NCI-H2029 treated with DMSO at 0.1 percent for 48 hours (cell line): Measurements from ENCODE around the gene EBP.
A peak's percentile ranks its signal among the peaks of the same experiment; 100 is the strongest.
"Not testable (repeated sequence)": the region's sequence is repeated elsewhere in the genome, so short reads cannot be mapped to it uniquely, and the experiment has no call there.

Experiments
- DNase-seq: peaks from one replicate; lab custom pipeline; 2025; lab: John Stamatoyannopoulos, UW

The EBP gene

GRCh38 chrX:48525853-48526252 lies 4.2 kb downstream of the EBP start:
- DNase-seq = not testable (repeated sequence)

- no peak for DNase-seq
Measured at GRCh38 chrX:48530736-48531135, 9.1 kb downstream of the EBP start.

DNA sequence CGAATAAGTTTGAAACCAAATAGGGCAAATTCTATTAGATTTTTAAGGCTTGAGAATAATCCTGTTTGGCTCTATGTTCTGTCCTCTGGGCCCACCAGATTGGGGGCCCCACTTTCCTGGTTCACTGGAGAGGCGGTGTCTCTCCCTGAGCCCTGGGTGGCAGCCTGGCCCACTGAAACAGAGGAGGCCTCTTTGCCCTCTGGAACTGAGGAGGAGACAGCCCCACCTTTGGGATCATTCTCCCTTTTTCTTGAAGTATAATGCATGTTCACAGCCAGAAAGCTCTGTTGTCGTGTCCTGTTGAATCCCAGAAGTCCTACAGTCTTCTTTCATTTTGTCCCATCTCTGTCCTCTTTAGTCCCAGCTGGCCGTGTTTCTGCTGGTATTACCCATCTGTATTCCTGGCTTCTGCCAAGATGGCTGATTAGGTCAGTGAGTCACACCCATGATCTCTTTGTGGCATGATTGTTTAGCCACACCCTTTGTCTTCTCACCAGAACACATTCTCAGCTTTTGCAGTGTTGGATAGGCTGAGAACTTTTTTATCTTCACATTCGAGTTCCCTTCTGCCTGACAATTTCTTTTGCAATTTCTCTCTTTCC lies 9.9 kb downstream of the EBP start:
- DNase-seq = no peak

DNA sequence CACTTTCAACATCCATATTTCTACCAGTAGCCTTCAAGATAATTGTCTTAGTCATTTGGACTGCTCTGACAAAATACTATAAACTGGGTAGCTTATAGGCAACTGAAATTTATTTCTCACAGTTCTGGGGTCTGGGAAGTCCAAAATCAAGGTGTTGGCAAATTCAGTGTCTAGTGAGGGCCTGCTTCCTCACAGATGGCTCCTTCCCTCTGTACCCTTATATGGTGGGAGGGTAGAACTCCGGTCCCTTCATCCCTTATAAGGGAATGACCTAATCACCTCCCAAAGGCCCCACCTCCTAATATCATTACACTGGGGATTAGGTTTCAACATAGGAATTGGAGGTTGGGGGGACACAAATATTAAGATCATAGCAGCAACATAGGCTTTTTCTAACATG lies 10.6 kb downstream of the EBP start:
- DNase-seq = no peak

GRCh38 chrX:48533165-48533564 lies 11.6 kb downstream of the EBP start:
- no peak for DNase-seq

DNA sequence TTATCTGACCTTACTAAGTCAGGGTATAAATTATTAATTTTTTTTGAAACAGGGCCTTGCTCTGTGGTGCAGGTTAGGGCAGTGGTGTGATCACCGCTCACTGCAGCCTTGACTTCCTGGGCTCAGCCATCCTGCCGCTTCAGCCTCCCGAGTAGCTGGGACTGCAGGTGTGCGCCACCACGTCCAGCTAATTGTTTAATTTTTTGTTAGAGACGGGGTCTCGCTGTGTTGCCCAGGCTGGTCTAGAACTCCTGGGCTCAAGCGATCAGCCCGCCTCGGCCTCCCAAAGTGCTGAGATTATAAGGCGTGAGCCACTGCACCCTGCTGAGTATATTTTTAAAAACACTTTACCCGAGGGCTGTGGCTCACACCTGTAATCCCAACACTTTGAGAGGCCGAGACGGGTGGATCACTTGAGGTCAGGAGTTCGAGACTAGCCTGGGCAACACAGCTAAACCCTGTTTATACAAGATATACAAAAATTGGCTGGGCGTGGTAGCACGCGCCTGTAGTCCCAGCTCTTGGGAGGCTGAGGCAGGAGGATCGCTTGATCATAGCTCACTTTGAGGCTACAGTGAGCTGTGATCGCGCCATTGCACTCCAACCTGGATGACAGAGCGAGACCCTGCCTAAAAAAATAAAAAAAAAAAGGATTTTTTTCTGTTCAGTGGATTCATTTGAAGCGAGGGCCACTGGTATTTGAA lies 17.2 kb downstream of the EBP start:
- DNase-seq = no peak

GRCh38 chrX:48539345-48540027 lies 17.9 kb downstream of the EBP start, which contains the start of gene TBC1D25:
Gene TBC1D25, plus strand, starts transcription at chrX:48539714. Its CDS starts 84 bp downstream, at chrX:48539798.
- DNase-seq = peak; percentile 80

- no peak for DNase-seq
Measured at GRCh38 chrX:48540028-48540375, 18.4 kb downstream of the EBP start.

GRCh38 chrX:48540480-48540879 lies 18.9 kb downstream of the EBP start:
- DNase-seq = no peak

- DNase-seq = no peak
Measured at GRCh38 chrX:48541140-48541814, 19.7 kb downstream of the EBP start.

- no peak for DNase-seq
Measured at GRCh38 chrX:48548871-48549270, 27.3 kb downstream of the EBP start.

GRCh38 chrX:48555731-48556325 lies 34.2 kb downstream of the EBP start:
- DNase-seq = not testable (repeated sequence)

DNA sequence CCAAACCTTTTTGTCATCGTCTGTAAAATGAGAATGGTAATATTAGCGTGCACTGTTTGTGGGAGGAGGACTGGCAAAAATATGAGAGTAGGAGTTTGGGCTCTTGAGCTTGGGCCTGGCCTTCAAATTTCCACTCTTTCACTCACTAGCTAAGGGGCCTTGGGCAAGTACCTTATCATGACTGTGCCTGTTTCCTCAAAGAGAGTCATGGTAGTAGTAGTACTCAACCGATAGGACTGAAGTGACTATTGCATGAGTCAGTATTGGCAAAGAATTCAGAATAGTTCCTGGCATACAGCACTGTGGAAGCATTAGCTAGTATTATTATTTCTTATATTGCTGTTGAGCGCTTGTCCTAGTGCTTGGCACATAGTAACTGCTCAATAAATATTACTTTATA lies 36.7 kb downstream of the EBP start:
- DNase-seq = no peak

- no peak for DNase-seq
Measured at GRCh38 chrX:48559636-48560035, 38.0 kb downstream of the EBP start.

GRCh38 chrX:48560056-48560455 lies 38.4 kb downstream of the EBP start:
- DNase-seq = no peak

DNA sequence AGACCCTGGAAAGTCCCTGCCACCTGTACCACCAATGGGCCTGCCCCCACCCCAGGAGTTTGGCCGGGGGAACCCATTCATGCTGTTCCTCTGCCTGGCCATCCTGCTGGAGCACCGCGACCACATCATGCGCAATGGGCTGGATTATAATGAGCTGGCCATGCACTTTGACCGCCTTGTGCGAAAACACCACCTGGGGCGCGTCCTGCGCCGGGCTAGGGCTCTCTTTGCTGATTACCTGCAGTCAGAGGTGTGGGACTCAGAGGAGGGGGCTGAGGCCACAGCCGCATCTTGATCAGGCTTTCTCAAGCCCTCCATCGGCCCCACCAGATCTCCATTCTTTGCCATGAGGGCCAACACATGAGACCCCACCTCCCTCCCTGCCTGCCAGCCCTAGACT lies 39.1 kb downstream of the EBP start:
- DNase-seq = no peak

GRCh38 chrX:48569958-48570357 lies 48.4 kb downstream of the EBP start:
- DNase-seq = no peak

DNA sequence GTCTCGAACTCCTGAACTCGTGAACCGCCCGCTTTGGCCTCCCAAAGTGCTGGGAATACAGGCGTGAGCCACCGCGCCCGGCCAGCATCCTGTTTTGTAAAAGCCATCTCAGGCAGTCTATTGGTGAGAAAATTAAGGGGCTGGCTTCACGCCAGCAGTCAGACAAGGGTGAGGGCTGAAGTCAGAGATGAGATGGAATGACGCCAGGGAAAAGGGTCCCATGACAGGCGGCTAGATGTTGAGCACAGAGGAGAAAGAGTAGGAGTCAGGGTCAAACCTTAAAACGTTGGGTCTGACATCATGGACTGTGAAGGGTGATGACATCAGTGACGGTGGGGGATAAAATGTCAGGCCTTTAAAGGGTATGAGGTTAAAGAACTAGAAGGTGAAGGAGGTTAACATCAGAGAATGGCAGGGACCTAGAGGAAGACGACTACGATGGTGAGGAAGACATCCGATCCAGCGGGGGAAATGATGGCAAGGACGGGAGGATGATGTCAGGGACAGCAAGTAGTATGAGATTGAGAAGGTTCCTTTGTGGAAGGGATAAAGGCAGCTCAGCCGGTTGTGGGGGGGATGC lies 52.2 kb downstream of the EBP start:
- peak; percentile 43 for DNase-seq

DNA sequence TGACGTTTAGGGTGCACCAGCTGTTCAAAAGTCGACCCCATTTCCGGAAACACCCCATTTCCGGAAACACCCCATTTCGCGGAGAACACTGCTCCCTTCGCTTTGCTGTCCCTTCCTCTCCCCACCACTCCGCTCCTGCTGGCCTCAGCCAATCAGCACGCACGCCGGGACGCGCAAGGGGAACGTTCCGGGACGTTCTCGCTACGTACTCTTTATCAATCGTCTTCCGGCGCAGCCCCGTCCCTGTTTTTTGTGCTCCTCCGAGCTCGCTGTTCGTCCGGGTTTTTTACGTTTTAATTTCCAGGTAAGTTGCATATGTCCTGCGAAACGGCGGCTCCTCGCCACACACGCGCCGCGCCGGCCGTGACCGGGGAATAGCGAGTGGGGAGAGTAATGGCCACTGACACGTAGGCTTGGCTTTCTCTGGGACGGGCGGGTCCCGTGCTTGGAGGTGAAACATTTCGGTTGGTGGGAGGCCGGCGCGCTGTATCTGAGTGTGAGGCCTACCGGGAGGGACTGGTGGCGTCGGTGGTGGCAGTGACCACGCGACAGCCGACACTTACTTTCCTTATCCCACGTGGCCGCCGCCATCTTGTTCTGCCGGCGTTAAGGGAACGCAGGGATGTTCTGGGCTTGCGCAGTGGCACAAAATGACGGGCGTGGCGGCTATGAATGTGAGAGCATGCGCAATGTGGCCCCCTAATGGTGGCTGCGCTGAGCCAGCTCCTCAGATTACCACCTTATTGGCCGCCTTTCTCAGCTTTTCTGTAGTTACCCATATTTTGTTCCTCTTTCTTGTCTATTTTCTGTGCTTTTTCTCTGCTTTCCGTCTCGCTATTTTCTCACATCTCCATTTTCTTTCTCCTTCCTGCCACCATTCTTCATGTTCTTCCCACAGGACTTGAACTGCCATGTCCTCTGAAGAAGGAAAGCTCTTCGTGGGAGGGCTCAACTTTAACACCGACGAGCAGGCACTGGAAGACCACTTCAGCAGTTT lies 53.0 kb downstream of the EBP start, which contains the start of gene RBM3:
Gene RBM3, plus strand, starts transcription at position 215 of the 997 bp plus-strand sequence. Its CDS starts 697 bp downstream, at position 912.
- DNase-seq = peak; percentile 52

DNA sequence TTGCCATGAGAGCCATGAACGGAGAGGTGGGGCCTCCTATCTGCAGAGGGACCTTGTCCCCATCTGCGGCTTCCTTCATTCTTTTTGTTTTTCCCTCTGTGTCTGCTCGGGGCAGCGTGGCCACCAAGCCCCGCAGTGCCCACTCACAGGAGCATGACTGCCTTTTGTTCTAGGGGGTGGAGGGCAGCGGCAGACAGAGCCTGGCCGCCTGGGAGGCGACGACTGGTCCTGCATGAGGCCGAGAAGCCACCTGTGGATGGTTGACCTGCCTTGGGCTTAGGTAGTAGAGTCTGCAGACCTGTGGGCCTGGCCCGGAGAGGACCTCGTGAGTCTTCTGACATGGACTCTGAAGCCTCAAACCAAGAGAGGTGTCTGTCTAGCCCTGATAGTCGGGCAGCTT lies 54.0 kb downstream of the EBP start:
- no peak for DNase-seq

DNA sequence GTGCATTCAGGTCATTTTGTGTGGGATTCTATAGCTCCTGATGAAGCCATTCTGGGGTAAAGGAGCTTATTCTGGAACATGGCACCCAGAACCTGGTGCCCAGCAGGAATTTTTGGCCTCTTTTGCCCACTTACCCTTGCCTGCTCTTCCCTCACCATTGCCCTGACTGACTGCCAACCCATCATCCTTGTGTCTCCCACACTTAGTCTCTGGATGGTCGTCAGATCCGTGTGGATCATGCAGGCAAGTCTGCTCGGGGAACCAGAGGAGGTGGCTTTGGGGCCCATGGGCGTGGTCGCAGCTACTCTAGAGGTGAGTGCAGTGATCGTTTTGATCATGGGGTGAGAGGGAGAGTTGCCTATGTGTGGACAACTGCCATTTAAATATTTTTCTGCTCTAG lies 54.5 kb downstream of the EBP start:
- DNase-seq = no peak
